OCI-LY1 (cell line): ENCODE data around the gene ZNF562.
"Not testable (repeated sequence)": the region's sequence is repeated elsewhere in the genome, so short reads cannot be mapped to it uniquely, and the experiment has no call there.

Source experiments
- H2AFZ ChIP-seq: fragments of 200-600 bp; sonication (generic), shearing (Covaris generic); 2 replicates; pipeline ENCODE4 v1.6.0; 2014; ENCODE audit warnings: antibody characterized with exemption, mild to moderate bottlenecking, low read length
- H3F3A ChIP-seq: fragments of 200-600 bp; sonication (generic), shearing (Covaris generic); 2 replicates; pipeline ENCODE4 v1.6.0; 2014; ENCODE audit warnings: mild to moderate bottlenecking, antibody characterized with exemption, low read length, moderate library complexity; ENCODE audit not compliant: insufficient read depth
- H3K27ac ChIP-seq: fragments of 200-600 bp; sonication (generic); 2 replicates; pipeline ENCODE4 v1.5.1; 2014; ENCODE audit warnings: low read length, mixed run types, mild to moderate bottlenecking, low read depth; ENCODE audit not compliant: poor library complexity, severe bottlenecking
- H3K27me3 ChIP-seq: fragments of 200-600 bp; sonication (generic); 2 replicates; pipeline ENCODE4 v1.6.0; 2014; ENCODE audit warnings: antibody characterized with exemption, mild to moderate bottlenecking, low read length, moderate library complexity; ENCODE audit not compliant: insufficient read depth
- H3K36me3 ChIP-seq: fragments of 200-600 bp; sonication (generic); 2 replicates; pipeline ENCODE4 v1.6.1; 2014; ENCODE audit warnings: mild to moderate bottlenecking, antibody characterized with exemption, low read length, moderate library complexity, mixed read lengths; ENCODE audit not compliant: insufficient read depth
- H3K4me1 ChIP-seq: fragments of 200-600 bp; sonication (generic); 2 replicates; pipeline ENCODE4 v1.5.1; 2014; ENCODE audit warnings: mild to moderate bottlenecking, low read length, moderate library complexity; ENCODE audit not compliant: insufficient read depth, severe bottlenecking
- H3K4me2 ChIP-seq: fragments of 200-600 bp; sonication (generic), shearing (Covaris generic); 2 replicates; pipeline ENCODE4 v1.6.1; 2014; ENCODE audit warnings: low read length
- H3K4me3 ChIP-seq: fragments of 200-600 bp; sonication (generic); 2 replicates; pipeline ENCODE4 v1.5.1; 2014; ENCODE audit warnings: low read length, low read depth, mild to moderate bottlenecking, mixed read lengths; ENCODE audit not compliant: poor library complexity, severe bottlenecking
- H3K79me2 ChIP-seq: fragments of 200-600 bp; shearing (Covaris generic); 2 replicates; pipeline ENCODE4 v1.6.1; 2016; ENCODE audit warnings: mixed run types, low read length, mixed read lengths; ENCODE audit not compliant: insufficient read depth
- H3K9ac ChIP-seq: fragments of 200-600 bp; sonication (generic), shearing (Covaris generic); 2 replicates; pipeline ENCODE4 v1.6.1; 2014; ENCODE audit warnings: mild to moderate bottlenecking, low read length, mixed read lengths
- H3K9me2 ChIP-seq: fragments of 200-600 bp; sonication (generic), shearing (Covaris generic); 2 replicates; pipeline ENCODE4 v1.6.1; 2014; ENCODE audit warnings: low read depth, mild to moderate bottlenecking, low read length, mixed read lengths
- H3K9me3 ChIP-seq: fragments of 200-600 bp; shearing (Covaris generic); 2 replicates; pipeline ENCODE4 v1.6.1; 2014; ENCODE audit warnings: low read length, mixed read lengths
- H4K20me1 ChIP-seq: fragments of 200-600 bp; sonication (generic), shearing (Covaris generic); 2 replicates; pipeline ENCODE4 v1.6.0; 2016; ENCODE audit warnings: mild to moderate bottlenecking, low read length; ENCODE audit not compliant: insufficient read depth
- CTCF ChIP-seq: fragments of 200-600 bp; sonication (generic), shearing (Covaris generic); IDR thresholded peaks from 2 replicates; pipeline ENCODE4 v1.5.1; 2017; ENCODE audit warnings: mild to moderate bottlenecking, antibody characterized with exemption, low read length, moderate library complexity, mixed read lengths
- EZH2 ChIP-seq: fragments of 200-600 bp; sonication (generic), shearing (Covaris generic); IDR thresholded peaks from 2 replicates; pipeline ENCODE4 v1.8.0; 2017; ENCODE audit warnings: borderline replicate concordance, mixed run types, mild to moderate bottlenecking, antibody characterized with exemption, low read length, moderate library complexity, mixed read lengths

The ZNF562 gene

GRCh38 chr19:9675358-9675901, 530 bp upstream of the ZNF562 start:
- not testable (repeated sequence) for H3K27me3 ChIP-seq, H3K9me2 ChIP-seq, H3K4me1 ChIP-seq, H4K20me1 ChIP-seq, H3F3A ChIP-seq
- Histone ChIP-seq H3K9ac (peak overlapping the region; percentile 72), H3K27ac (peak overlapping the region; percentile 61), H3K9me3 (peaks cover 19% of the 10 kb centered on the region), H3K4me2 (peak overlapping the region; percentile 71), H3K79me2 (peaks cover 37% of the 10 kb centered on the region), H2AFZ (peak overlapping the region; percentile 65; the same call in 1 of the 2 replicates), H3K36me3 (peaks cover 37% of the 10 kb centered on the region), H3K4me3 (peak overlapping the region; percentile 76)

GRCh38 chr19:9673912-9674662, 813 bp downstream of the ZNF562 start:
- Histone ChIP-seq H3K4me3 (peak overlapping the region; percentile 76), H3K36me3 (peaks cover 49% of the 10 kb centered on the region), H3K9me3 (peaks cover 19% of the 10 kb centered on the region), H2AFZ (0 out of 2 replicates have a peak overlapping the region, but pooled peaks have one; percentile 15), H3K4me2 (peak overlapping the region; percentile 71), H4K20me1 (no peaks in the 10 kb centered on the region), H3K27me3 (no peaks in the 10 kb centered on the region), H3K27ac (peak overlapping the region; percentile 61), H3K9ac (peak overlapping the region; percentile 72), H3F3A (no peaks in the 10 kb centered on the region), H3K4me1 (no peaks in the 10 kb centered on the region), H3K79me2 (peaks cover 48% of the 10 kb centered on the region), H3K9me2 (no peaks in the 10 kb centered on the region)
- TF ChIP-seq CTCF (no peak), EZH2 (no peak)

- H3K79me2 ChIP-seq, result peaks cover 60% of the 10 kb centered on the region
- no peak overlapping the region for H3K4me3 ChIP-seq
- no peaks in the 10 kb centered on the region for H4K20me1 ChIP-seq
- H3K9me2 ChIP-seq, result no peaks in the 10 kb centered on the region
- no peak overlapping the region for H3K9ac ChIP-seq
- peaks cover 55% of the 10 kb centered on the region for H3K36me3 ChIP-seq
- TF ChIP-seq EZH2 (no peak), CTCF (no peak)
- peaks cover 28% of the 10 kb centered on the region for H3K9me3 ChIP-seq
- H3K27me3 ChIP-seq, result no peaks in the 10 kb centered on the region
- H3F3A ChIP-seq, result no peaks in the 10 kb centered on the region
- no peak overlapping the region for H2AFZ ChIP-seq
- H3K4me1 ChIP-seq, result no peaks in the 10 kb centered on the region
- no peak overlapping the region for H3K27ac ChIP-seq
- no peak overlapping the region for H3K4me2 ChIP-seq
Observed at GRCh38 chr19:9672893-9673292, 2.0 kb downstream of the ZNF562 start.
